ENCODE measurements around the gene ZNF91. TPM values are rescaled to one million over a fixed set of nuclear protein-coding genes. Genes with fewer than 3 reads are reported as not detected.

The ZNF91 gene
- 7.7 TPM for polyA plus RNA-seq (2013, experiment 1 of 2)
- polyA plus RNA-seq (2013, experiment 2 of 2): 8.2 TPM

GRCh38 chr19:23395041-23395721 is at the start of gene ZNF91:
ZNF91 (minus strand) TSS chr19:23395471; CDS start chr19:23395354, 117 bp downstream.
- DNase-seq: peak; percentile 96
- Histone ChIP-seq H3K23ac (ENCODE audit: low read length in 2 of 2) (peak within 1 kb of the TSS in 1 of 2 experiments; percentile 96), H3K36me3 (ENCODE audit: control insufficient read depth in 1 of 2, insufficient read depth in 2 of 2, low read depth in 1 of 2, low read length in 2 of 2) (peaks cover 12 to 25% of the 10 kb centered on the region in 2 experiments), H4K91ac (ENCODE audit: low read length) (peak within 1 kb of the TSS; percentile 30), H3K18ac (ENCODE audit: low read depth in 1 of 2, low read length in 2 of 2) (peak within 1 kb of the TSS; percentile 74 to 98), H2BK5ac (ENCODE audit: low read depth, low read length, poor library complexity, severe bottlenecking) (no peak within 1 kb of the TSS), H2BK15ac (ENCODE audit: low read depth, poor library complexity, severe bottlenecking) (no peak within 1 kb of the TSS), H3K9me3 (ENCODE audit: control insufficient read depth, low read length) (peaks cover 37% of the 10 kb centered on the region), H3K9ac (ENCODE audit: low read length) (peak within 1 kb of the TSS; percentile 99), H2BK12ac (ENCODE audit: low read length in 2 of 2) (no peak within 1 kb of the TSS), H2BK120ac (ENCODE audit: low read depth, low read length) (no peak within 1 kb of the TSS), H3K27me3 (ENCODE audit: control insufficient read depth in 1 of 2, insufficient read depth in 1 of 2, low read length in 2 of 2) (no peaks in the 10 kb centered on the region), H3K27ac (ENCODE audit: low read length, poor library complexity, severe bottlenecking) (peak within 1 kb of the TSS; percentile 97), H2AK5ac (ENCODE audit: low read length, severe bottlenecking) (peak within 1 kb of the TSS; percentile 76), H4K8ac (ENCODE audit: low read length) (peak within 1 kb of the TSS; percentile 62), H3K4me2 (ENCODE audit: low read length, poor library complexity, severe bottlenecking) (peak within 1 kb of the TSS; percentile 70), H2AFZ (ENCODE audit: low read depth, low read length) (peak within 1 kb of the TSS; percentile 97), H3K4ac (ENCODE audit: low read depth in 1 of 2, low read length in 2 of 2) (peak within 1 kb of the TSS; percentile 36 to 47), H3K79me1 (replicated peaks; ENCODE audit: low read length, poor library complexity, severe bottlenecking) (peaks cover 3% of the 10 kb centered on the region), H3K4me3 (ENCODE audit: insufficient read depth in 1 of 2, low read depth in 1 of 2, low read length in 2 of 2) (peak within 1 kb of the TSS; percentile 90 to 96), H3K14ac (ENCODE audit: low read length in 2 of 2) (peak within 1 kb of the TSS in 1 of 2 experiments; percentile 99), H3K4me1 (ENCODE audit: control insufficient read depth, insufficient read depth, low read depth, low read length) (no peaks in the 10 kb centered on the region)
- under 1% methylated on average over 31 of the region's 32 CpGs for WGBS

- WGBS: 64% methylated on average over 5 of the region's 9 CpGs
- DNase-seq: no peak
- H2BK12ac ChIP-seq (ENCODE audit: low read length in 2 of 2): no peak overlapping the region
- no peak overlapping the region for H3K18ac ChIP-seq (ENCODE audit: low read depth in 1 of 2, low read length in 2 of 2)
- H2AFZ ChIP-seq (ENCODE audit: low read depth, low read length): no peak overlapping the region
- no peak overlapping the region for H3K4ac ChIP-seq (ENCODE audit: low read depth in 1 of 2, low read length in 2 of 2)
- no peak overlapping the region for H2BK15ac ChIP-seq (ENCODE audit: low read depth, poor library complexity, severe bottlenecking)
- H3K9ac ChIP-seq (ENCODE audit: low read length): no peak overlapping the region
- no peak overlapping the region for H2BK5ac ChIP-seq (ENCODE audit: low read depth, low read length, poor library complexity, severe bottlenecking)
- no peaks in the 10 kb centered on the region for H3K79me1 ChIP-seq (replicated peaks; ENCODE audit: low read length, poor library complexity, severe bottlenecking)
- peaks cover 64% of the 10 kb centered on the region for H3K9me3 ChIP-seq (ENCODE audit: control insufficient read depth, low read length)
- no peak overlapping the region for H4K91ac ChIP-seq (ENCODE audit: low read length)
- H3K4me2 ChIP-seq (ENCODE audit: low read length, poor library complexity, severe bottlenecking): no peak overlapping the region
- H3K14ac ChIP-seq (ENCODE audit: low read length in 2 of 2): no peak overlapping the region
- H3K27me3 ChIP-seq (ENCODE audit: control insufficient read depth in 1 of 2, insufficient read depth in 1 of 2, low read length in 2 of 2): no peaks in the 10 kb centered on the region
- no peak overlapping the region for H2AK5ac ChIP-seq (ENCODE audit: low read length, severe bottlenecking)
- no peak overlapping the region for H4K8ac ChIP-seq (ENCODE audit: low read length)
- H3K4me1 ChIP-seq (ENCODE audit: control insufficient read depth, insufficient read depth, low read depth, low read length): no peaks in the 10 kb centered on the region
- no peak overlapping the region for H3K27ac ChIP-seq (ENCODE audit: low read length, poor library complexity, severe bottlenecking)
- no peaks in the 10 kb centered on the region for H3K36me3 ChIP-seq (ENCODE audit: control insufficient read depth in 1 of 2, insufficient read depth in 2 of 2, low read depth in 1 of 2, low read length in 2 of 2)
- no peak overlapping the region for H3K4me3 ChIP-seq (ENCODE audit: insufficient read depth in 1 of 2, low read depth in 1 of 2, low read length in 2 of 2)
- H2BK120ac ChIP-seq (ENCODE audit: low read depth, low read length): no peak overlapping the region
- no peak overlapping the region for H3K23ac ChIP-seq (ENCODE audit: low read length in 2 of 2)
These were observed 45.5 kb upstream of the ZNF91 start for GRCh38 chr19:23440791-23441190.

- H3K4me2 ChIP-seq (ENCODE audit: low read length, poor library complexity, severe bottlenecking): no peak overlapping the region
- peaks cover 59% of the 10 kb centered on the region for H3K9me3 ChIP-seq (ENCODE audit: control insufficient read depth, low read length)
- H3K4ac ChIP-seq (ENCODE audit: low read depth in 1 of 2, low read length in 2 of 2): no peak overlapping the region
- no peak overlapping the region for H3K18ac ChIP-seq (ENCODE audit: low read depth in 1 of 2, low read length in 2 of 2)
- H2BK120ac ChIP-seq (ENCODE audit: low read depth, low read length): no peak overlapping the region
- H4K91ac ChIP-seq (ENCODE audit: low read length): no peak overlapping the region
- H2BK5ac ChIP-seq (ENCODE audit: low read depth, low read length, poor library complexity, severe bottlenecking): no peak overlapping the region
- H3K27ac ChIP-seq (ENCODE audit: low read length, poor library complexity, severe bottlenecking): no peak overlapping the region
- H4K8ac ChIP-seq (ENCODE audit: low read length): no peak overlapping the region
- H3K36me3 ChIP-seq (ENCODE audit: control insufficient read depth in 1 of 2, insufficient read depth in 2 of 2, low read depth in 1 of 2, low read length in 2 of 2): no peaks in the 10 kb centered on the region
- no peak overlapping the region for H3K23ac ChIP-seq (ENCODE audit: low read length in 2 of 2)
- no peak for DNase-seq
- no peak overlapping the region for H2BK12ac ChIP-seq (ENCODE audit: low read length in 2 of 2)
- H2BK15ac ChIP-seq (ENCODE audit: low read depth, poor library complexity, severe bottlenecking): no peak overlapping the region
- H3K4me3 ChIP-seq (ENCODE audit: insufficient read depth in 1 of 2, low read depth in 1 of 2, low read length in 2 of 2): no peak overlapping the region
- no peaks in the 10 kb centered on the region for H3K4me1 ChIP-seq (ENCODE audit: control insufficient read depth, insufficient read depth, low read depth, low read length)
- H2AK5ac ChIP-seq (ENCODE audit: low read length, severe bottlenecking): no peak overlapping the region
- WGBS: 86% methylated on average over 6 of the region's 9 CpGs
- no peak overlapping the region for H2AFZ ChIP-seq (ENCODE audit: low read depth, low read length)
- no peak overlapping the region for H3K9ac ChIP-seq (ENCODE audit: low read length)
- no peak overlapping the region for H3K14ac ChIP-seq (ENCODE audit: low read length in 2 of 2)
- no peaks in the 10 kb centered on the region for H3K27me3 ChIP-seq (ENCODE audit: control insufficient read depth in 1 of 2, insufficient read depth in 1 of 2, low read length in 2 of 2)
- H3K79me1 ChIP-seq (replicated peaks; ENCODE audit: low read length, poor library complexity, severe bottlenecking): no peaks in the 10 kb centered on the region
These were observed 44.9 kb upstream of the ZNF91 start for GRCh38 chr19:23440207-23440606.

GRCh38 chr19:23439623-23440022 is 44.4 kb upstream of the ZNF91 start:
- Histone ChIP-seq H3K36me3 (ENCODE audit: control insufficient read depth in 1 of 2, insufficient read depth in 2 of 2, low read depth in 1 of 2, low read length in 2 of 2) (no peaks in the 10 kb centered on the region), H2AFZ (ENCODE audit: low read depth, low read length) (no peak overlapping the region), H2BK120ac (ENCODE audit: low read depth, low read length) (no peak overlapping the region), H4K91ac (ENCODE audit: low read length) (no peak overlapping the region), H3K27ac (ENCODE audit: low read length, poor library complexity, severe bottlenecking) (no peak overlapping the region), H2BK15ac (ENCODE audit: low read depth, poor library complexity, severe bottlenecking) (no peak overlapping the region), H2BK5ac (ENCODE audit: low read depth, low read length, poor library complexity, severe bottlenecking) (no peak overlapping the region), H3K14ac (ENCODE audit: low read length in 2 of 2) (no peak overlapping the region), H3K4me3 (ENCODE audit: insufficient read depth in 1 of 2, low read depth in 1 of 2, low read length in 2 of 2) (no peak overlapping the region), H3K27me3 (ENCODE audit: control insufficient read depth in 1 of 2, insufficient read depth in 1 of 2, low read length in 2 of 2) (no peaks in the 10 kb centered on the region), H3K9me3 (ENCODE audit: control insufficient read depth, low read length) (peaks cover 53% of the 10 kb centered on the region), H4K8ac (ENCODE audit: low read length) (no peak overlapping the region), H3K4ac (ENCODE audit: low read depth in 1 of 2, low read length in 2 of 2) (no peak overlapping the region), H3K23ac (ENCODE audit: low read length in 2 of 2) (no peak overlapping the region), H3K4me1 (ENCODE audit: control insufficient read depth, insufficient read depth, low read depth, low read length) (no peaks in the 10 kb centered on the region), H3K4me2 (ENCODE audit: low read length, poor library complexity, severe bottlenecking) (no peak overlapping the region), H2BK12ac (ENCODE audit: low read length in 2 of 2) (no peak overlapping the region), H3K79me1 (replicated peaks; ENCODE audit: low read length, poor library complexity, severe bottlenecking) (no peaks in the 10 kb centered on the region), H3K9ac (ENCODE audit: low read length) (no peak overlapping the region), H2AK5ac (ENCODE audit: low read length, severe bottlenecking) (no peak overlapping the region), H3K18ac (ENCODE audit: low read depth in 1 of 2, low read length in 2 of 2) (no peak overlapping the region)
- WGBS: 83% methylated on average over 6 of the region's 8 CpGs
- no peak for DNase-seq

Measured in mesenchymal stem cell (in vitro differentiated cells and primary cell).